DOHH2 (cell line): ENCODE data around the gene TMEM86A.

Experiments used
- H3F3A ChIP-seq: fragments of 200-600 bp; sonication (generic), shearing (Covaris generic); 2 replicates; pipeline ENCODE4 v1.6.0; 2016; ENCODE audit warnings: antibody characterized with exemption, mild to moderate bottlenecking; ENCODE audit not compliant: control insufficient read depth, insufficient read depth
- H3K27ac ChIP-seq: fragments of 200-600 bp; sonication (generic); 2 replicates; pipeline ENCODE4 v1.5.1; 2014; ENCODE audit warnings: low read depth, mild to moderate bottlenecking, low read length, moderate library complexity
- H3K27me3 ChIP-seq: fragments of 200-600 bp; sonication (generic); 2 replicates; pipeline ENCODE4 v1.6.1; 2014; ENCODE audit warnings: mild to moderate bottlenecking, low read length, mixed read lengths; ENCODE audit not compliant: control insufficient read depth
- H3K36me3 ChIP-seq: fragments of 200-600 bp; sonication (generic); 2 replicates; pipeline ENCODE4 v1.6.1; 2014; ENCODE audit warnings: mild to moderate bottlenecking, low read length, moderate library complexity, mixed read lengths; ENCODE audit not compliant: control insufficient read depth
- H3K4me1 ChIP-seq: fragments of 200-600 bp; sonication (generic); 2 replicates; pipeline ENCODE4 v1.6.1; 2014; ENCODE audit warnings: mild to moderate bottlenecking, low read length, mixed read lengths; ENCODE audit not compliant: control insufficient read depth
- H3K4me2 ChIP-seq: fragments of 200-600 bp; sonication (generic); 2 replicates; pipeline ENCODE4 v1.6.0; 2014; ENCODE audit warnings: mild to moderate bottlenecking, low read length, moderate library complexity
- H3K4me3 ChIP-seq: fragments of 200-600 bp; sonication (generic); 2 replicates; pipeline ENCODE4 v1.5.1; 2014; ENCODE audit warnings: mild to moderate bottlenecking, low read length, mixed read lengths
- H3K79me2 ChIP-seq: fragments of 200-600 bp; sonication (generic); 2 replicates; pipeline ENCODE4 v1.6.1; 2014; ENCODE audit warnings: mild to moderate bottlenecking, low read length, mixed read lengths; ENCODE audit not compliant: control insufficient read depth
- H3K9me2 ChIP-seq: fragments of 200-600 bp; sonication (generic); replicated peaks from 2 replicates; pipeline ENCODE4 v1.6.1; 2014; ENCODE audit warnings: mild to moderate bottlenecking, low read length, mixed read lengths; ENCODE audit not compliant: control insufficient read depth
- H3K9me3 ChIP-seq: fragments of 200-600 bp; sonication (generic); 2 replicates; pipeline ENCODE4 v1.6.1; 2014; ENCODE audit warnings: antibody characterized with exemption, low read length, mixed read lengths; ENCODE audit not compliant: control insufficient read depth, insufficient read depth
- H4K20me1 ChIP-seq: fragments of 200-600 bp; sonication (generic); 2 replicates; pipeline ENCODE4 v1.6.0; 2014; ENCODE audit warnings: low read depth, mild to moderate bottlenecking, antibody characterized with exemption, low read length, moderate library complexity; ENCODE audit not compliant: control insufficient read depth, insufficient read depth
- EZH2phosphoT487 ChIP-seq: fragments of 200-600 bp; sonication (generic); IDR thresholded peaks from 2 replicates; pipeline ENCODE4 v1.6.1; 2017; ENCODE audit warnings: borderline replicate concordance, mild to moderate bottlenecking, antibody characterized with exemption, low read length, moderate library complexity, mixed read lengths
- TF ChIP-seq, protein P1 (sequence below): fragments of 200-600 bp; sonication (generic); IDR thresholded peaks from one replicate; pipeline ENCODE4 v1.5.1; 2014; ENCODE audit warnings: antibody characterized with exemption, mild to moderate bottlenecking, low read depth, low read length; ENCODE audit not compliant: poor library complexity, severe bottlenecking

The TMEM86A gene

DNA sequence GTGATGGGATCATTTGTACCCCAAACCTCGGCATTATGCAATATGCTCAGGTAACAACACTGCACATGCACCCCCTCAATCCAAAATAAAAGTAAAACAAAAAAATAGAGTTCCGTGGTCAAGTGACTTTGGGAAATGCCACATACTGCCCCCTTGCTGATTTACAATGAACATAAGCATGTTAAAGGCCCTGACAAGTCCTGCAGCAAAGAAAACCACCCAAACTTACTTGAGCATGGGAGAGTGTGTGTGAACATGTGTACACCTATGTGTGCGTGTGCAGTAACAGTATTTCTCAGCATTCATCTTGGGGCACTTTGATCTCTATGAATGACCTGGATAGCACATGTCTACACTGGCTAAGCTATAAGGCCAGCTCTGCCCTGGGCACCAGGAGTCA is 43.2 kb downstream of the TMEM86A start:
- H4K20me1 ChIP-seq = no peaks in the 10 kb centered on the region
- H3K4me2 ChIP-seq = no peak overlapping the region
- no peaks in the 10 kb centered on the region for H3K79me2 ChIP-seq
- H3F3A ChIP-seq = no peaks in the 10 kb centered on the region
- TF ChIP-seq EZH2phosphoT487 = no peak
- TF ChIP-seq, protein P1, sequence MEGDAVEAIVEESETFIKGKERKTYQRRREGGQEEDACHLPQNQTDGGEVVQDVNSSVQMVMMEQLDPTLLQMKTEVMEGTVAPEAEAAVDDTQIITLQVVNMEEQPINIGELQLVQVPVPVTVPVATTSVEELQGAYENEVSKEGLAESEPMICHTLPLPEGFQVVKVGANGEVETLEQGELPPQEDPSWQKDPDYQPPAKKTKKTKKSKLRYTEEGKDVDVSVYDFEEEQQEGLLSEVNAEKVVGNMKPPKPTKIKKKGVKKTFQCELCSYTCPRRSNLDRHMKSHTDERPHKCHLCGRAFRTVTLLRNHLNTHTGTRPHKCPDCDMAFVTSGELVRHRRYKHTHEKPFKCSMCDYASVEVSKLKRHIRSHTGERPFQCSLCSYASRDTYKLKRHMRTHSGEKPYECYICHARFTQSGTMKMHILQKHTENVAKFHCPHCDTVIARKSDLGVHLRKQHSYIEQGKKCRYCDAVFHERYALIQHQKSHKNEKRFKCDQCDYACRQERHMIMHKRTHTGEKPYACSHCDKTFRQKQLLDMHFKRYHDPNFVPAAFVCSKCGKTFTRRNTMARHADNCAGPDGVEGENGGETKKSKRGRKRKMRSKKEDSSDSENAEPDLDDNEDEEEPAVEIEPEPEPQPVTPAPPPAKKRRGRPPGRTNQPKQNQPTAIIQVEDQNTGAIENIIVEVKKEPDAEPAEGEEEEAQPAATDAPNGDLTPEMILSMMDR = no peak
- no peaks in the 10 kb centered on the region for H3K4me1 ChIP-seq
- no peak overlapping the region for H3K27ac ChIP-seq
- no peaks in the 10 kb centered on the region for H3K9me3 ChIP-seq
- no peaks in the 10 kb centered on the region for H3K9me2 ChIP-seq
- no peaks in the 10 kb centered on the region for H3K36me3 ChIP-seq
- H3K4me3 ChIP-seq = no peak overlapping the region
- 0 out of 2 replicates have a peak, but pooled peaks cover 3% of the 10 kb centered on the region for H3K27me3 ChIP-seq

DNA sequence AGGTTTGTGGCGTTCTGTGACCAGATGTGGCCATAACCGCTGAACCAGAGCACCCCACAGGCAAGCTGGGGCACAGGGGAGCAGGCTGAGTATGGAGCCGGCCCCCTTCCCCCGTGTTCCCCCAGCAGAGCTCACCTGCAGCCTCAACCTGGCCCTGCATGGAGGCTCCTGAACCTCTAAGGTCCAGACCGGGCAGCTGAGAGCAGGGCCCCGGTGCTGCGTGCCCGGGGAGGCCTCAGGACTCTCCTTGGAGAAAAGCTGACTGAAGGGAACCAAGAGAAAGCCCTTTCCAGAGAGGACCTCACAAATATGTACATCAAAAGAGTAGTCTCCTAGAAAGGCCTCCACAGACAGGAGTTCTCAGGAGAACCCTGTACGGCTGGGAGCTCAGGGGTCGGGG is 44.8 kb downstream of the TMEM86A start:
- no peaks in the 10 kb centered on the region for H3F3A ChIP-seq
- no peaks in the 10 kb centered on the region for H3K79me2 ChIP-seq
- H3K4me1 ChIP-seq = no peaks in the 10 kb centered on the region
- no peaks in the 10 kb centered on the region for H4K20me1 ChIP-seq
- no peaks in the 10 kb centered on the region for H3K9me2 ChIP-seq
- no peaks in the 10 kb centered on the region for H3K9me3 ChIP-seq
- TF ChIP-seq, protein P1 = no peak
- no peak for TF ChIP-seq EZH2phosphoT487
- no peak overlapping the region for H3K27ac ChIP-seq
- H3K4me3 ChIP-seq = no peak overlapping the region
- H3K4me2 ChIP-seq = no peak overlapping the region
- H3K36me3 ChIP-seq = no peaks in the 10 kb centered on the region
- 0 out of 2 replicates have a peak, but pooled peaks cover 3% of the 10 kb centered on the region for H3K27me3 ChIP-seq

DNA sequence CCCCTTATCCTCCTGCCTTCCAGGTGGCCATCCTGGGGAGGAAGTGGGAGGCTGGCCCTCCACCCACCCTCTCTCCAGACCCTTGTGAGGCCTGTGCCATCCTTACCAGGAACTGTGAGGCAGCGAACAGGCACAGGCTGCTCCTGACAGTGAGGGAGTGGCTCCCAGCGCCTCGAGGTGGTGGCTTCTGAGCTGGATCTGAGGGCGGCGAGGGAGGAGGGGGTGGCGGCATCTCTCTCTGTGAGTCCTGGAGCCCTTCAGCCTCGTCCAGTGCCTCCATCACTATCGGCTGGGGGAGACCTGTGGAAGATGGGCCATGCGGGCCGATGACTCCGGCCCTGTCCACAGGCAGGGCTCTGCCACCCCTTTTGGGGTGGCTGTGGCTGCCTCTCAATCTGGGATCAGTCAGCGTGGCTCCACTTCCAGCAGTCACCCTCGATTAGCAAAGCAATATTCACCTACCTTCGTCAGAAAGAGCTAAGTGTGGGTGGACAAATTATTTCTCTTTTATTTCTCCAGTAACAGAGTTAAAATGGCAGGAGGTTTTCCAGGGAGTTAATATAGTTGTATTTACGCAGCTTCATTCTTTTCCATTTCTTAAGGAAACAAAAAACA is 45.4 kb downstream of the TMEM86A start:
- no peak overlapping the region for H3K27ac ChIP-seq
- H3K4me1 ChIP-seq = no peaks in the 10 kb centered on the region
- H3K79me2 ChIP-seq = no peaks in the 10 kb centered on the region
- no peaks in the 10 kb centered on the region for H3K36me3 ChIP-seq
- no peak overlapping the region for H3K4me2 ChIP-seq
- TF ChIP-seq, protein P1 = no peak
- no peak for TF ChIP-seq EZH2phosphoT487
- H3K27me3 ChIP-seq = 0 out of 2 replicates have a peak, but pooled peaks cover 3% of the 10 kb centered on the region
- no peaks in the 10 kb centered on the region for H3K9me3 ChIP-seq
- H3F3A ChIP-seq = no peaks in the 10 kb centered on the region
- no peak overlapping the region for H3K4me3 ChIP-seq
- no peaks in the 10 kb centered on the region for H3K9me2 ChIP-seq
- no peaks in the 10 kb centered on the region for H4K20me1 ChIP-seq
